H9 (cell line): ENCODE measurements around the gene TBC1D8B. TPM values are rescaled to one million over a fixed set of nuclear protein-coding genes. Genes with fewer than 3 reads are reported as not detected.

Source experiments
- DNase-seq: peaks from one replicate; pipeline ENCODE4 v3.0.0-alpha.2; 2017
- H2AFZ ChIP-seq: one replicate; pipeline ENCODE4 v1.6.1; 2013; ENCODE audit warnings: mild to moderate bottlenecking, low read length, control low read depth, moderate library complexity
- H2AK5ac ChIP-seq: 2 replicates; pipeline ENCODE4 v1.6.1; 2013; ENCODE audit warnings: low read length, control low read depth, mixed read lengths; ENCODE audit not compliant: insufficient read length
- H2BK120ac ChIP-seq: one replicate; pipeline ENCODE4 v1.6.1; 2013; ENCODE audit warnings: low read depth, mild to moderate bottlenecking, low read length, control low read depth, inconsistent platforms; ENCODE audit not compliant: poor library complexity, severe bottlenecking
- H2BK12ac ChIP-seq: 2 replicates; pipeline ENCODE4 v1.6.1; 2013; ENCODE audit warnings: low read length, control low read depth, mixed read lengths, low read depth; ENCODE audit not compliant: insufficient read length
- H2BK15ac ChIP-seq: 2 replicates; pipeline ENCODE4 v1.6.1; 2013; ENCODE audit warnings: low read depth, low read length, control low read depth
- H2BK20ac ChIP-seq: one replicate; pipeline ENCODE4 v1.6.1; 2013; ENCODE audit warnings: low read depth, mild to moderate bottlenecking, low read length, control low read depth, inconsistent platforms; ENCODE audit not compliant: poor library complexity, severe bottlenecking
- H2BK5ac ChIP-seq: 2 replicates; pipeline ENCODE4 v1.6.1; 2013; ENCODE audit warnings: low read length, control low read depth, mixed read lengths; ENCODE audit not compliant: insufficient read length
- H3K14ac ChIP-seq: 2 replicates; pipeline ENCODE4 v1.6.1; 2013; ENCODE audit warnings: low read length, control low read depth; ENCODE audit not compliant: insufficient read depth
- H3K18ac ChIP-seq: 2 replicates; pipeline ENCODE4 v1.6.1; 2013; ENCODE audit warnings: low read depth, mild to moderate bottlenecking, mixed read lengths, low read length, control low read depth; ENCODE audit not compliant: insufficient read length
- H3K23ac ChIP-seq: 2 replicates; pipeline ENCODE4 v1.6.1; 2013; ENCODE audit warnings: low read length, control low read depth, mixed read lengths, low read depth; ENCODE audit not compliant: insufficient read length
- H3K23me2 ChIP-seq: 2 replicates; pipeline ENCODE4 v1.6.1; 2013; ENCODE audit warnings: low read depth, mild to moderate bottlenecking, mixed read lengths, low read length, control low read depth; ENCODE audit not compliant: insufficient read length, poor library complexity, severe bottlenecking
- H3K27ac ChIP-seq: 2 replicates; pipeline ENCODE4 v1.5.1; 2013; ENCODE audit warnings: low read length, control low read depth, mixed read lengths, low read depth; ENCODE audit not compliant: insufficient read length
- H3K27me3 ChIP-seq: 2 replicates; pipeline ENCODE4 v1.6.1; 2013; ENCODE audit warnings: low read length, control low read depth, inconsistent platforms; ENCODE audit not compliant: insufficient read depth
- H3K4ac ChIP-seq: 2 replicates; pipeline ENCODE4 v1.6.1; 2013; ENCODE audit warnings: low read depth, mild to moderate bottlenecking, control low read depth, inconsistent platforms, low read length, moderate library complexity
- H3K4me1 ChIP-seq: 2 replicates; pipeline ENCODE4 v1.6.1; 2013; ENCODE audit warnings: low read length, control low read depth, inconsistent platforms; ENCODE audit not compliant: insufficient read depth
- H3K4me2 ChIP-seq: 2 replicates; pipeline ENCODE4 v1.6.1; 2013; ENCODE audit warnings: low read length, control low read depth, mixed read lengths; ENCODE audit not compliant: insufficient read length, insufficient read depth
- H3K56ac ChIP-seq: 2 replicates; pipeline ENCODE4 v1.6.1; 2013; ENCODE audit warnings: low read depth, mild to moderate bottlenecking, mixed read lengths, low read length, control low read depth; ENCODE audit not compliant: insufficient read length
- H3K79me1 ChIP-seq: 2 replicates; pipeline ENCODE4 v1.6.1; 2013; ENCODE audit warnings: low read depth, mild to moderate bottlenecking, moderate library complexity, low read length, control low read depth, inconsistent platforms; ENCODE audit not compliant: insufficient read depth, poor library complexity, severe bottlenecking
- H3K79me2 ChIP-seq: 2 replicates; pipeline ENCODE4 v1.6.1; 2013; ENCODE audit warnings: low read length, control low read depth, inconsistent platforms; ENCODE audit not compliant: insufficient read depth
- H3K9ac ChIP-seq: 2 replicates; pipeline ENCODE4 v1.6.1; 2013; ENCODE audit warnings: low read length, control low read depth, mixed read lengths; ENCODE audit not compliant: insufficient read length; ENCODE audit errors: extremely low read depth
- H3K9me3 ChIP-seq: one replicate; pipeline ENCODE4 v1.6.1; 2013; ENCODE audit warnings: low read depth, low read length, inconsistent platforms; ENCODE audit not compliant: control insufficient read depth
- H3T11ph ChIP-seq: one replicate; pipeline ENCODE4 v1.6.1; 2013; ENCODE audit warnings: mild to moderate bottlenecking, low read length, control low read depth, inconsistent platforms
- H4K20me1 ChIP-seq: one replicate; pipeline ENCODE4 v1.6.1; 2013; ENCODE audit not compliant: control insufficient read depth, insufficient read length, insufficient read depth
- H4K5ac ChIP-seq: 2 replicates; pipeline ENCODE4 v1.6.1; 2013; ENCODE audit warnings: low read depth, mild to moderate bottlenecking, mixed read lengths, low read length, control low read depth; ENCODE audit not compliant: insufficient read length
- H4K8ac ChIP-seq: replicated peaks from 2 replicates; pipeline ENCODE4 v1.6.1; 2013; ENCODE audit warnings: low read length, control low read depth, mixed read lengths, low read depth; ENCODE audit not compliant: insufficient read length
- H4K91ac ChIP-seq: 2 replicates; pipeline ENCODE4 v1.6.1; 2013; ENCODE audit warnings: low read depth, mild to moderate bottlenecking, moderate library complexity, mixed read lengths, low read length, control low read depth; ENCODE audit not compliant: insufficient read length
- H3K27ac Mint-ChIP-seq, 3 experiments: 2 replicates in 2 of 3; 3 replicates in 1 of 3; pipeline ENCODE4 v1.8.0; 2020 to 2021; ENCODE audit warnings: mixed read lengths in 3 of 3, mild to moderate bottlenecking in 1 of 3, moderate library complexity in 1 of 3
- H3K27me3 Mint-ChIP-seq: 2 replicates; pipeline ENCODE4 v1.8.0; 2021; ENCODE audit warnings: low read depth, mild to moderate bottlenecking, moderate library complexity, mixed read lengths
- H3K36me3 Mint-ChIP-seq, 3 experiments: 2 replicates in 2 of 3; 3 replicates in 1 of 3; pipeline ENCODE4 v1.8.0; 2020 to 2021; ENCODE audit warnings: low read depth in 3 of 3, mixed read lengths in 3 of 3; ENCODE audit not compliant: insufficient read depth in 1 of 3
- H3K4me1 Mint-ChIP-seq, 2 experiments: 2 replicates each; pipeline ENCODE4 v1.8.0; 2020; ENCODE audit warnings: mixed read lengths in 2 of 2
- H3K4me3 Mint-ChIP-seq, 2 experiments: 2 replicates in 1 of 2; 3 replicates in 1 of 2; pipeline ENCODE4 v1.8.0; 2020 to 2021; ENCODE audit warnings: mild to moderate bottlenecking in 2 of 2, mixed read lengths in 2 of 2, moderate library complexity in 1 of 2
- H3K9me3 Mint-ChIP-seq, 2 experiments: 2 replicates in 1 of 2; 3 replicates in 1 of 2; pipeline ENCODE4 v1.8.0; 2020; ENCODE audit warnings: mild to moderate bottlenecking in 2 of 2, mixed read lengths in 2 of 2, moderate library complexity in 1 of 2
- WGBS: extraction: QIAGEN DNeasy Blood & Tissue Kit; methylation state at CpG from one replicate; pipeline ENCODE4 v1.1.7; 2013; ENCODE audit warnings: missing lambda C conversion rate, low lambda C conversion rate, mixed read lengths; ENCODE audit not compliant: insufficient read length; ENCODE audit errors: extremely low coverage; 5-methylcytosine and 5-hydroxymethylcytosine counted together
- total RNA-seq: library from RNA; stranded (reverse); gene quantifications from 2 replicates; pipeline ENCODE4 v1.2.1, GENCODE V29; 2021
- TF ChIP-seq, protein P1 (sequence below): fragments of 200-600 bp; sonication (generic); conservative IDR thresholded peaks from 3 replicates; pipeline ENCODE4 v1.8.0; 2021; ENCODE audit warnings: antibody characterized with exemption, mild to moderate bottlenecking

The TBC1D8B gene
- total RNA-seq, 1 experiment from 2014 or later = 2.6 TPM

DNA sequence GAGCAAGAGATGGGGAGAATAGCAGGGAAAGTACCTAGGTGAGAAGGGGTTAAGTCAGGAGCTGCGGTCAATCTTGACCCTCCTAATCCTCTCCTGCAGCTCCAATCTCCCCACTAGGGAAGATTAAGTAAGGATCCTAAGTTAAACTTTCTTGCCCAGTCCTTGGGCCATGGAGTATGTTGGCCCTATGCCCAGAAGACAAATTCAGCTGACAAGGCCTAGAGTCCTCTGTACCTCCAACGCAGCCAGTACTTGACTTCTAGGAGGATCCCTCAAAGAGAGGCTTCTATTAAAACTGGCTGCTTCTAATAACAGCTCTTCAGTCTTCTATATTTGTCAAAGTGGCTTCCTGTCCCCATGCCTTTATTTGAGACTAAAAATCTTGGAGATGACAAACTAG is 119.2 kb downstream of the TBC1D8B start:
- no peak overlapping the region for H3T11ph ChIP-seq
- H2BK12ac ChIP-seq = no peak overlapping the region
- Mint-ChIP-seq H3K4me3 (no peak overlapping the region), H3K36me3 (no peaks in the 10 kb centered on the region), H3K9me3 (peaks cover 0 to 19% of the 10 kb centered on the region in 2 experiments; a peak in 2 of 5 replicates), H3K27ac (no peak overlapping the region), H3K4me1 (peaks cover 13 to 15% of the 10 kb centered on the region in 2 experiments; a peak in 3 of 4 replicates), H3K27me3 (peaks cover 5% of the 10 kb centered on the region)
- no peak overlapping the region for H4K8ac ChIP-seq
- H3K4ac ChIP-seq = no peak overlapping the region
- no peaks in the 10 kb centered on the region; the same call in 1 of the 2 replicates for H3K4me1 ChIP-seq
- no CpG with 5 or more reads among the region's 2 CpGs for WGBS
- H3K9ac ChIP-seq = no peak overlapping the region
- H3K9me3 ChIP-seq = no peaks in the 10 kb centered on the region
- no peak overlapping the region for H3K4me2 ChIP-seq
- H3K79me1 ChIP-seq = no peaks in the 10 kb centered on the region
- TF ChIP-seq, protein P1, sequence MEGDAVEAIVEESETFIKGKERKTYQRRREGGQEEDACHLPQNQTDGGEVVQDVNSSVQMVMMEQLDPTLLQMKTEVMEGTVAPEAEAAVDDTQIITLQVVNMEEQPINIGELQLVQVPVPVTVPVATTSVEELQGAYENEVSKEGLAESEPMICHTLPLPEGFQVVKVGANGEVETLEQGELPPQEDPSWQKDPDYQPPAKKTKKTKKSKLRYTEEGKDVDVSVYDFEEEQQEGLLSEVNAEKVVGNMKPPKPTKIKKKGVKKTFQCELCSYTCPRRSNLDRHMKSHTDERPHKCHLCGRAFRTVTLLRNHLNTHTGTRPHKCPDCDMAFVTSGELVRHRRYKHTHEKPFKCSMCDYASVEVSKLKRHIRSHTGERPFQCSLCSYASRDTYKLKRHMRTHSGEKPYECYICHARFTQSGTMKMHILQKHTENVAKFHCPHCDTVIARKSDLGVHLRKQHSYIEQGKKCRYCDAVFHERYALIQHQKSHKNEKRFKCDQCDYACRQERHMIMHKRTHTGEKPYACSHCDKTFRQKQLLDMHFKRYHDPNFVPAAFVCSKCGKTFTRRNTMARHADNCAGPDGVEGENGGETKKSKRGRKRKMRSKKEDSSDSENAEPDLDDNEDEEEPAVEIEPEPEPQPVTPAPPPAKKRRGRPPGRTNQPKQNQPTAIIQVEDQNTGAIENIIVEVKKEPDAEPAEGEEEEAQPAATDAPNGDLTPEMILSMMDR = no peak
- no peak overlapping the region for H3K56ac ChIP-seq
- no peaks in the 10 kb centered on the region for H3K79me2 ChIP-seq
- H4K20me1 ChIP-seq = no peaks in the 10 kb centered on the region
- H2AFZ ChIP-seq = no peak overlapping the region
- no peak overlapping the region for H3K18ac ChIP-seq
- H2BK15ac ChIP-seq = no peak overlapping the region
- no peaks in the 10 kb centered on the region for H3K27me3 ChIP-seq
- no peaks in the 10 kb centered on the region for H3K23me2 ChIP-seq
- H2BK5ac ChIP-seq = no peak overlapping the region
- H3K27ac ChIP-seq = no peak overlapping the region
- H2AK5ac ChIP-seq = no peak overlapping the region
- no peak overlapping the region for H2BK120ac ChIP-seq
- H4K91ac ChIP-seq = no peak overlapping the region
- H2BK20ac ChIP-seq = no peak overlapping the region
- H3K14ac ChIP-seq = no peak overlapping the region
- DNase-seq = no peak
- H4K5ac ChIP-seq = no peak overlapping the region
- H3K23ac ChIP-seq = no peak overlapping the region

Other genes starting within 250 kb of the TBC1D8B start
- gene RADX, start 190.7 kb upstream of the TBC1D8B start, total RNA-seq = 1.5 and 1.6 TPM in 2 replicates
- gene RNF128, start 76.0 kb upstream of the TBC1D8B start, total RNA-seq = 0.09 and 0.13 TPM in 2 replicates
- not detected in 2 replicates for gene RIPPLY1, start 100.7 kb downstream of the TBC1D8B start, total RNA-seq
- not detected in 2 replicates for gene CLDN2, start 117.7 kb downstream of the TBC1D8B start, total RNA-seq
- 3.0 and 4.3 TPM in 2 replicates for gene MORC4, start 197.5 kb downstream of the TBC1D8B start, total RNA-seq